Hindlimb muscle (tissue), 1 donor: ENCODE results near the gene NKD2. TPM values are rescaled to one million over a fixed set of nuclear protein-coding genes. Genes with fewer than 3 reads are reported as not detected.
A peak's percentile ranks its signal among the peaks of the same experiment; 100 is the strongest.

ENCODE experiments used
- DNase-seq: peaks from one replicate; pipeline ENCODE4 v3.0.0-alpha.2; 2013
- polyA plus RNA-seq: library from polyadenylated mRNA; unstranded; fragments of 120-200 nt; gene quantifications from one replicate; pipeline ENCODE4 v1.2.1, GENCODE V29; 2013; ENCODE audit not compliant: insufficient read length

Gene NKD2
- polyA plus RNA-seq, 1 donor = 3.6 TPM

GRCh38 chr5:1047332-1047965 is 38.8 kb downstream of the NKD2 start:
- DNase-seq = no peak

GRCh38 chr5:1048162-1048721 is 39.6 kb downstream of the NKD2 start:
- no peak for DNase-seq

GRCh38 chr5:1048861-1049838 is 40.5 kb downstream of the NKD2 start:
- no peak for DNase-seq

GRCh38 chr5:1050423-1051365 is 42.1 kb downstream of the NKD2 start:
- DNase-seq = peak; percentile 14

GRCh38 chr5:1051366-1051720 is 42.7 kb downstream of the NKD2 start:
- DNase-seq = no peak

GRCh38 chr5:1052076-1052475 is 43.5 kb downstream of the NKD2 start:
- no peak for DNase-seq

- DNase-seq = no peak
Observed at GRCh38 chr5:1052641-1053390, 44.2 kb downstream of the NKD2 start.

GRCh38 chr5:1053391-1054017 is 44.9 kb downstream of the NKD2 start:
- DNase-seq = peak; percentile 16

- peak; percentile 19 for DNase-seq
Observed at GRCh38 chr5:1054018-1054798, 45.6 kb downstream of the NKD2 start.

- no peak for DNase-seq
Observed at GRCh38 chr5:1054799-1055775, 46.5 kb downstream of the NKD2 start.

GRCh38 chr5:1055896-1056610 is 47.5 kb downstream of the NKD2 start:
- DNase-seq = no peak

GRCh38 chr5:1056611-1057484 is 48.2 kb downstream of the NKD2 start:
- no peak for DNase-seq

GRCh38 chr5:1057485-1058082 is 49.0 kb downstream of the NKD2 start:
- no peak for DNase-seq

- DNase-seq = no peak
Observed at GRCh38 chr5:1058083-1058945, 49.7 kb downstream of the NKD2 start.

GRCh38 chr5:1058988-1059883 is 50.6 kb downstream of the NKD2 start:
- no peak for DNase-seq
